GM18505 (cell line): ENCODE measurements around the gene PKIB.

Source experiments
- ATAC-seq: cut with Tn5 transposase; IDR thresholded peaks from one replicate; pipeline ENCODE4 v1.9.1; 2021; ENCODE audit not compliant: unreplicated experiment
- POLR2A ChIP-seq: IDR thresholded peaks from 4 replicates; pipeline ENCODE4 v1.6.1; 2011; ENCODE audit warnings: borderline replicate concordance; ENCODE audit not compliant: insufficient read depth, insufficient read length; ENCODE audit errors: extremely low read depth

PKIB gene

DNA sequence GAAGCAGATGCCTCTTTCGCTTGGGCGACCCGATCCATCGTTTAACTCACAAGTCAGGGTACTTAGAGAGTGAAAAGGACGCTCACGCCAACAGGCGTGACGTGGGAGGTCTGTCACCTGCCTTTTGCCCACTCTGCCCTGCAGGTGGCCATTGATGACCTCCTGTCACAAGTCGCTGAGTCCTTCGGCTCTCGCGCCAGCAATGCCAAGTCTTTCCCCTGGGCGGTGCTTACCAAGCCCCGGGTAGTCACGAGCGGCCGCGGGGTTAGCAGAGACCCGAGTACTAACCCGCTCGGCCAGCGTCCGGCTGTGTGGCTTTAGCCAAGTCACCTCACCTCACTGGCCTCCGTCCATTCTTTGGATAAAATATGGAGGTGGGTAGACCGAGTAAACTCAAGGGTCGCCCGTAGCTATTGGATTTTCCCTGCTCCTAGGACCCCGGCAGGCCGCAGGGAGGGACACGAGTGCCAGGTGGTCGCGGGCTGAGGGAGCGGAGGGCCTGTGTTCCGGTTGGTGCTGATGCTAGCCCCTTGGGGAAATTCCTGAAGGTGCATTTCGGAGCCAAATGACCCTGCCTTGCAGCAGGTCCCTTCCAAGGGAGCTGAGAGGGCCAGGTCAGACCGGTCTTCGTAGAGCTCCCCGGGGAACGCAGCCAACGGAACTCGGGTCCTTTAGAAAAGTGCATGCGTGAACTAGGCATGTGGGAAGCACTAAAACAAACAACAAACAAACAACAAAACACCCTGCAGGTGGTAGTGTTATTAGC lies 668 bp downstream of the PKIB start:
- no peak for TF ChIP-seq POLR2A
- ATAC-seq: peak; percentile 41

DNA sequence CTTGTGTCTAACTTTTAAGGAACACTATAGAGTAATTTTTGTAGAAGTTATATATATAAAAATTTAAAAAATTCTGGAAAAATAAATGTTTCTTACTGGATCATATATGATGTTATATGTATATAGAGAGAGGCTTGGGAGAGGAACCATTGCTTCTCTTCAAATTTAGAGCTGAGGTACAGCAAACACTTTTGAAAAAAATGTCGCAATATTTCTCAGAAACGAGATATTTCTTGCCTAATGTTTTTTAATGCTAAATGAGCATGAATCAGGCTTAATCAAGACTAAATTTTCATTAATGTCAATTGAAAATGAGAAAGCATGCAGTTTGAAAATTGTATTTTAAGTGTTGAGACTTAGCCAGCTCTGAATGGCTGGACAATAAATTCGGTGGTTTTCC lies 2.6 kb downstream of the PKIB start:
- ATAC-seq: no peak
- no peak for TF ChIP-seq POLR2A

DNA sequence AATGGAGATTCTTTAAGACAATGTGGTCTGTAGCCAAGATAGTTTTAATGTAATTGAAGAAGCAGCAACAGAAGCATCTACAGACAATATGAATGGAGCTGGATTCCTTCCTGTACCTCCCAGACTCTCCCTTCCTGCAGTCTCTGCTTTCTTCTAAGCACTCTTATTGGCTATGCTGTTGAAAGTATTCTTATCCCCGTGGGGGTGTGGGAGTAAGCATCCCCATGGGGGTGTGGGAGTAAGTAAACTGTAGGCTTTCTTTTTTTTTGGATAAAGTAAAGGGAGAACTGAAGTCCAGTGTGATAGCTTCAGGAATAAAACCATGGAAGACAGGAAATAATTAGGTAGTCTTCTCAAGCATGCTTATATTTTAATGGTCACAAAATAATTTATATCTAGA lies 4.1 kb downstream of the PKIB start:
- no peak for ATAC-seq
- TF ChIP-seq POLR2A: no peak

DNA sequence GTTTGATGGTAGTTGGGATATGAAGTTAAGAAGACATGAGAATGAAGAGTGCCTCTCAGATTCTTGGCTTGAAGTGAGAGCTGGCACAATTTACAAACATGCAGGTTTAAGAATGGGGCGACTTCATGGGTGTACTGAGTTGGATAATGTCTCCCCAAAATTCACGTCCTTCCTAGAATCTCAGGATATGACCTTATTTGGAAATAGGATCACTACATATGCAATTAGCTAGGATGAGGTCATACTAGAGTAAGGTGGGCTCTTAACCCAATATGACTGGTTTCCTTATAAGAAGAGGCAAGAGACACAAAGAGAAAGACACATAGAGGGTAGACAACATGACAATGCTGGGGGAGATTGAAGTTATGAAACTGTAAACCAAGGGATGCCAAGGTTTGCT lies 5.2 kb downstream of the PKIB start:
- no peak for ATAC-seq
- TF ChIP-seq POLR2A: no peak

DNA sequence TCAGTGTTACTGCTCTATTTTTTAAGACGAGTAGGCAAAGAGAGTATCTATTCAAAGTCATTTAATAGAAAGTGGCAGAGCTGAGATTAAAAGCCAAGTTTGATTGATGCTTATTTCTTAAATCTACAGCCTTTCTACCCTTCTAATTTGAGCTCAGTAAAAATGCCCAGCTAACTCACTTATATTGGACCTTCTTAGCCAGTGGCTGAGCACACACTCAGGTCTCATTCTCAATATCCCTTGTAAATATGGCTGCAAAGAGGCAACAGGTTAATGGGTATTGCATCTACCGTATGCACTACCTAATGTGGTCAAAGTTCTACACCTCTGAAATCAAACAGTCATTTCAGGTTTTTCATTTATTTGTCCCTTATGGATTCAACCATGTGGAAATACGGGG lies 6.7 kb downstream of the PKIB start:
- TF ChIP-seq POLR2A: no peak
- ATAC-seq: no peak

DNA sequence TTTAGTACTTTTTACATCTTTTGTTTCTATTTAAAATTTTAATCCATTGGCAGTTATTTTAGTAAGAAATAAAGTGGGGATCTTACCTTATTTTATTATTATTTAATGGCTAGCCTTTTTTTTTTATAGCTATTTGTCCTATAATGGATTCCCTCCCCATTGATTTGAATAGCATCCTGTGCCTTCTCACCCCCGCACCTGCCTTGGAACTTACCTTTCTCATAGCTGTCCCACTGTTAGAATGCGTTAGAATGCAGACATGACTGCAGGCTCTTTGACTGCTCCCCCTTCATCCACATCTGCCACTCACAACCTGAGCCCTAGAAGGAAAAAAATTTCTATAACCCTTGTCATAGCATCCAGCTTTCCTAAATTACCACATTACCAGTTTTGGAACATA lies 9.1 kb downstream of the PKIB start:
- no peak for TF ChIP-seq POLR2A
- no peak for ATAC-seq

DNA sequence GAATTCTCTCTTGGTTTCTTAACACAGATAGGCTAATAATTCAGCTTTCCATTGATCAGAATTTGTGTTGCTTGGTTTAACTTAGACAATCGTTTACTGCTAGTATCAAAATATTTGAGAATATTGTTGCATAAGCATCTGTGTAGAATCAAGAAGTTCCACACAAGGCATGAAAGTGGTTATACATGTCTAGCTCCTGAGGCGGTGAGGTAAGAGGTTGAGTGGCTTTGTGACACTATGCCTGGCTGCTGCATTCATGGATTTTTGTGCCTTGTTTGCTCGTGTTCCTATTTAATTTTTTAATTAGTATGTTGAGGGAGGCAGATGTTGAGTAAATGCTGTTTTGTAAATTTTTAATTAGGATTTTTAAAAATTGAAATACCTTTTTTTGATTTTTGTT lies 10.2 kb downstream of the PKIB start:
- TF ChIP-seq POLR2A: no peak

DNA sequence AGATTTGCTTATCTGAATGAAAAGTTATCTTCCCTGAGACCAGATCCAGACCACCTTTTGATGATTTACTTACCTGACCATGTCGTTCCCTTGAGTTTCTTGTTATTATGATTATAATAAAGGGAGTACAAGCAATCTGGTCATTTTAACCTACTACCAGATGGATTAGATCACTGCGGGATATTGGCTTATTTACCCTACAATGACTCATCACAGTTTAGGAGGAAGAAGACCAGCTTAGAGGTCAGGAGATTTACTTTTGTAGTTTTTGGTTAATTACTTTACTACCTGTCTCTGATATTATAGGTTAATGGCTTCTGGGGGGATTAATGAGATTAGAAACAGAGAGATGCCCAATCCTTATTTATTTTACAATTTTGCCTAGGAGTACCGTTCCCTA lies 10.7 kb downstream of the PKIB start:
- no peak for ATAC-seq

More for the DNA sequence above, 10.2 kb downstream of the PKIB start:
- ATAC-seq: no peak

DNA sequence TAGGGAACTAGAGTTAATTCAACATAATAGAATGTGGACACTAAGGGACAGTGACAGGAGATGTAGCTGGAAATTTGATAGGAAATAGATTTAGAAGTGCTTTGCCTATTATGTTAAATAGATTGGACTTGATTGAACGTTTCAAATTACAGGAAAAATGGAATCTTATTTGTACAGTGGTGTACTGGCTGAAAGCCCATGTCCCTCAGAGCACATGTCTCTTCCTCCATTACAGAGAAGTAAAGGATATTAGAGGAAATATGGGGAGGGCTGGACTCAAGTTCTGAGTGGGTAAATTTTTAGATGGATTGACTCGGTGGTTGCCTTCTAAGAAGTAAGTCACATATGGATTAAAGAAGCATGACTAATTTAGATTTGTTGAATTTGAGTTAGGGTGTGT lies 11.4 kb downstream of the PKIB start:
- TF ChIP-seq POLR2A: no peak
- ATAC-seq: no peak

More for the DNA sequence above, 10.7 kb downstream of the PKIB start:
- TF ChIP-seq POLR2A: no peak

DNA sequence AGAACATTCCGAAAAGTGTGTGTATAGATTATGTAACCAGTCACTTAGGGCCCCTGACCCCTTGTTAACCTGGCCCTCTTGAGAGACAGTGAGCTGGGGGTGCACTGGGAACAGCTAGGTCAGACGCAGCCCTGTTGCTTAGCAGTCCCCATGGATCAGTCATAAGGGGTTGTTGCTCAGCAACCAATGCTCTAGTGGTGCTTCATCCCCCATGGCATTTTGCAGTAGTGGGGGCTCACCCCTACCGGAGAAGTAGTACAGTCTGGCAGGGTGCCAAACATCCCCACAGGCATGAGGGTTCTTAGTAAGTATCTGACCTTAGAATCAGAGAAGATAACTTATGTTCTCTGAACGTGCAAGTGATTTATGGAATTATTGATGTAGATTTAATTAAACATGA lies 12.3 kb downstream of the PKIB start:
- no peak for TF ChIP-seq POLR2A
- ATAC-seq: no peak

DNA sequence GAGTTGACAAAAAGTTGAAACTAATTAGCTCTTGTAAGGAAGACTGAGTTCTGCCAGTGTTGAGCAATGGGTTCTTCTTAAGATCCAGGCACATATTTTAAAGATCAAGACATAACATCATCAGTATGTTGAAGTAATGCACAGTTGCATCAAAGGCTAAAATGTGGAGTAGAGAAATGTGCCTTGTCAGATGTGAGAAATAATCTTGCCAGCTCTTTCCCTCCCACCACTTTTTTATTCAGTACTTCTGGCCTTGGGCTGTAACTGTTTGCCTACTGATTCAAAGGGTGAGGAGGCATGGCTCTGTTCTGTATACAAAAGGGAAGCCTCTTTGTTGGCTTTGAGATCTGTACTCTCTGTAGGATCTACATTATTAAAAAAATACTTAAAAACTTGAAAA lies 13.1 kb downstream of the PKIB start:
- no peak for TF ChIP-seq POLR2A
- ATAC-seq: no peak

DNA sequence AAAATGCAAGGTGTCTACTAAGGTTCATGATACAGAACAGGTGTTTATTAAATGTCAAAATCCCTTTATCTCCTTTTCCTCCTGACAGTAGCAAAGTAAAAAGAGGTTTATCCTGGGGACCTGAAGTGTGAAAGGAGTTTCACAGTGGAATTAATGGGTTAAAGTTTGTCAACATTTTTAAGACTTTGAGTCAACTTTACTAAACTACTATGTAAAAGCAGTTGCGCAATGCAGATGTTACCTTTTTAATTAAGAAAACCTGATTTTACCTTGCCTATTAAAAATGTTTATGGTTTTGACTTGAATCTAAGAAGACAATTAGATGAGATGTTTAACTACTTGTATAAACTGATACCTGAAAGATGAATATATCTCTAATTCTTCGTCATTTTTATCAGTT lies 14.6 kb downstream of the PKIB start:
- ATAC-seq: no peak
- no peak for TF ChIP-seq POLR2A

DNA sequence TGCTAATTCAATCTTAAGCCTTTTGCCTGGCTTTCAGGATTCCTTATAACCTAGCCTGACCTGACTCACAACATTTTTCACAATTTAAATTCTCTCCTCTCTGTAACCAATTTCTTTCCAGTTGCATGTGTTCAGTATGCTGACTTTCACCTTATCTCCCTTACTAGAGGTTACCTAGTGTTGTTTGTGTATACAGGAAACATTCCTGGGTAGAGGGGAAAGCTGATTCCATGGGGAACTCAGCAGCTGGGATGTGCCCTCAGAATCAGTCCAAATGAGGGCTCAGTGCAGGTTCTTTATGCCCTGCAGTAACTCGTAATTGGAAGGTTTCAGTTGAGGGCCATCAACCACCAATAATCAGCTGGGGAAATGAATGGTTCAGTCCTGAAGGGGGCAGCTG lies 18.5 kb downstream of the PKIB start:
- no peak for TF ChIP-seq POLR2A
- ATAC-seq: no peak

DNA sequence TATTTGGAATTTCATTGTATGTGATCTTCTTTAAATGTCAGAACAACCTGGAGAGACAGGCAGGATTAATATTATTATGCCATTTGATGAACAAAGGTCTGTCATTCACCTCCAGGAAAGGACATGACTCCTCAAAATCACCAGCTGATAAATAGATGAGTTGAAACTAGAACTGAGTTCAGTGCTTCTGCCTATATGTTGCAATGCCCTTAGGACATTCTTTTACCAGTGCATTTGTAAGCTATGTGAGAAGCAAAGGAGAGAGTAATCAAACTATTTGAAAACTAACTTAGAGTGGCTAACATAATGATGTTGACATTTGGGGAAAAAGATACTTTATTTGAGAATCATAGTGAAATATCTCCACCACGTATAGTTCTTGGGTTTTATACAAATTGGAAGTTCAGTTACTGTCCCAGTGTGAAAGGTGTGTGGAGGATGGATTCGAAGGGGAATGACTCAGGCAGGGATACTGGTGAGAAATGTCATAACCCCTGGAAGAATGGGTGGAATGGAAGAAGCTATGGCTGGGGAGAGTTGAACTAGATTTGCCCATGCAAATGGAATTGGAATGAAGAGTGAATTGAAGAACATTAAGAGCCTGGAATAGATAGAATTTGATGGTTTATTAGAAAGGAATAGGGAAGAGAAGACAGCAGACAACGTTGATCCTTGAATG lies 21.5 kb downstream of the PKIB start:
- TF ChIP-seq POLR2A: no peak
- ATAC-seq: no peak
